ENCODE measurements around the gene RAB11FIP4. TPM values are rescaled to one million over a fixed set of nuclear protein-coding genes. Genes with fewer than 3 reads are reported as not detected.

The RAB11FIP4 gene
- total RNA-seq, 1 donor from 2014 or later, result 103 TPM

GRCh38 chr17:31428111-31428510 is 36.6 kb downstream of the RAB11FIP4 start:
- Mint-ChIP-seq H3K36me3 (ENCODE audit: unreplicated experiment) (peaks cover 6% of the 10 kb centered on the region), H3K4me1 (ENCODE audit: low read depth, unreplicated experiment) (peaks cover 21% of the 10 kb centered on the region)

GRCh38 chr17:31428512-31428911 is 37.0 kb downstream of the RAB11FIP4 start:
- no peak for TF ChIP-seq CTCF (IDR thresholded peaks at IDR 0.05; ENCODE audit: partially characterized antibody, unreplicated experiment)
- H3K27ac Mint-ChIP-seq (ENCODE audit: unreplicated experiment), result no peak overlapping the region
- no peak for DNase-seq
- peaks cover 20% of the 10 kb centered on the region for H3K27me3 Mint-ChIP-seq (ENCODE audit: unreplicated experiment)
- peaks cover 18% of the 10 kb centered on the region for H3K9me3 Mint-ChIP-seq (ENCODE audit: unreplicated experiment)
- peaks cover 2% of the 10 kb centered on the region for H3K36me3 Mint-ChIP-seq (ENCODE audit: unreplicated experiment)
- H3K4me3 Mint-ChIP-seq (ENCODE audit: unreplicated experiment), result no peak overlapping the region
- H3K4me1 Mint-ChIP-seq (ENCODE audit: low read depth, unreplicated experiment), result peaks cover 20% of the 10 kb centered on the region

More at GRCh38 chr17:31428111-31428510, 36.6 kb downstream of the RAB11FIP4 start:
- TF ChIP-seq CTCF (IDR thresholded peaks at IDR 0.05; ENCODE audit: partially characterized antibody, unreplicated experiment), result no peak
- no peak overlapping the region for H3K27ac Mint-ChIP-seq (ENCODE audit: unreplicated experiment)
- no peak for DNase-seq
- H3K27me3 Mint-ChIP-seq (ENCODE audit: unreplicated experiment), result peaks cover 21% of the 10 kb centered on the region
- no peak overlapping the region for H3K4me3 Mint-ChIP-seq (ENCODE audit: unreplicated experiment)
- peaks cover 21% of the 10 kb centered on the region for H3K9me3 Mint-ChIP-seq (ENCODE audit: unreplicated experiment)

DNA sequence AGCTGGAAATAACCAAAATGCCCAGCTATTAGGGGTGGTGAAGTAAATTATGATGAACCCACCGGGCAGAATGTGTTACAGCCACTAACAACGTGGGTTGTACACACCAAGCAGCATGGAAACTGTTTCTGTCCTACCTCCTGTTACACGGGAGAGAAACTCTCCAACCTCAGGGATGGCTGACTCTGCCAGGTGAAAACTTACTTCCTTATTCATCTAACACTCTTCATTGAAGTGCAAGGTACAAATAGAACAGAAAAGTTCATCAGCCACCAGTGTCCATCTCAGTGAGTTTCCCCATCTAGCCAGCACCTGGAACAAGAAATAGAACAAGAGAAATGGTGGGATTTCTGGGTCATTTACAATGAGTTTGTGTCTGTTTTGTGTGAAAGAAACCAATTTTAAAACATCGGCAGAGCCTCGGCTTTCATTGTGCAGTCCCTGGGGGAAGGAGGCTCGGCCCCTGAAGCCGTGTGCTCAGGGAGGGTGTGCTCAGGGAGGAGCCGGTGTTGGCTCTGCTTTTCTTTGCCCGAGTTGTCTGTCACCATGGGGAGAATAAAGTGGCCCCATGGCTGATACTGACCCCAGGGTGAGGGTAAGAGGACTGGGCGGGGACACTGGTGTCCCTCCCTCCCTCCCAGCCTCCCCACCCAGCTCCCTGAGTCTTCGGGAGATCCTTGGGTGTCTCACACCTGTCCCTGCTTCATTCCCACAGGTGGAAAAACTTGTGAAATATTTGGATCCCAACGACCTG is 39.8 kb downstream of the RAB11FIP4 start:
- Mint-ChIP-seq H3K4me3 (ENCODE audit: unreplicated experiment) (no peak overlapping the region), H3K27me3 (ENCODE audit: unreplicated experiment) (peaks cover 10% of the 10 kb centered on the region), H3K27ac (ENCODE audit: unreplicated experiment) (no peak overlapping the region), H3K36me3 (ENCODE audit: unreplicated experiment) (peaks cover 9% of the 10 kb centered on the region), H3K4me1 (ENCODE audit: low read depth, unreplicated experiment) (peaks cover 15% of the 10 kb centered on the region), H3K9me3 (ENCODE audit: unreplicated experiment) (peaks cover 11% of the 10 kb centered on the region)
- no peak for TF ChIP-seq CTCF (IDR thresholded peaks at IDR 0.05; ENCODE audit: partially characterized antibody, unreplicated experiment)
- DNase-seq, result no peak

DNA sequence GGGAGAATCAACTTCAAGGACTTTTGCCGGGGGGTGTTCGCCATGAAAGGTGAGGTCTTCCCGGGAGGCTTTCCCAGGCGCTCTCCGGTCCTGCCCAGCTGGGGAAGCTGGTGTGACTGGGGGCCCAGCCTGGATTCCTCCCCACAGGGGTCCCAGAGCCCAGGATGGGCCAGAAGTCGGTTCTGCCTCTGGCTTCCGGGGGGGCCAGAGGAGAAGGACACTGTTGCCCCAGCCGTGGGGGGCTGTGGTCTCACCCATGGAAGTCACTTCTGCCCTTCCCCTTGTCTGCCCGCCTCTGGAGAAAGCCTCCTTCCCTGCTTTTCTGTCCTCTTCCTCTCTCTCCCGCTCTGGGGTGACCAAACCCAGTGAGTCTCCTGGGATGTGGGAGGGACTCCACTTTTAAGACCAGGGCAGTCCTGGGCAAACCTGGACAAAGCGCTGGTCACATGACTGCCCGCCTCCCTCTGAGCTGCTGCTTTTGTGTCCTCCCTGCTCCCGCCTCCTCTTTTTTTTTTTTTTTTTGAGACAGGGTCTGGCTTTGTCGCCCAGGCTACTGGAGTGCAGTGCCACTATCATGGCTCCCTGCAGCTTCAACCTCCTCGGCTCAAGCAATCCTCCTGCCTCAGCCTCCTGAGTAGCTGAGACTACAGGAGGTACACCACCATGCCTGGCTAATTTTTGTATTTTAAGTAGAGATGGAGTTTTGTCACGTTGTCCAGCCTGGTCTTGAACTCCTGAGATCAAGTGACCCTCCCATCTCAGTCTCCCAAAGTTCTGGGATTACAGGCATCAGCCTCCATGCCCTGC is 40.6 kb downstream of the RAB11FIP4 start:
- peaks cover 9% of the 10 kb centered on the region for H3K36me3 Mint-ChIP-seq (ENCODE audit: unreplicated experiment)
- H3K4me1 Mint-ChIP-seq (ENCODE audit: low read depth, unreplicated experiment), result peaks cover 15% of the 10 kb centered on the region
- peak overlapping the region; percentile 74 for H3K4me3 Mint-ChIP-seq (ENCODE audit: unreplicated experiment)
- peaks cover 8% of the 10 kb centered on the region for H3K27me3 Mint-ChIP-seq (ENCODE audit: unreplicated experiment)
- no peak for TF ChIP-seq CTCF (IDR thresholded peaks at IDR 0.05; ENCODE audit: partially characterized antibody, unreplicated experiment)
- peak overlapping the region; percentile 66 for H3K27ac Mint-ChIP-seq (ENCODE audit: unreplicated experiment)
- H3K9me3 Mint-ChIP-seq (ENCODE audit: unreplicated experiment), result peaks cover 9% of the 10 kb centered on the region
- DNase-seq, result no peak

Data from glutamatergic neuron (in vitro differentiated cells).